HG03039 (cell line): ENCODE data around the gene MIA3.
"Not testable (repeated sequence)": the region's sequence is repeated elsewhere in the genome, so short reads cannot be mapped to it uniquely, and the experiment has no call there.

Experiments
- ATAC-seq: cut with Tn5 transposase; IDR thresholded peaks from one replicate; pipeline ENCODE4 v1.9.1; 2021; ENCODE audit warnings: mild to moderate bottlenecking, moderate library complexity; ENCODE audit not compliant: unreplicated experiment

Gene MIA3

GRCh38 chr1:222618001-222618879, at the start of gene MIA3:
MIA3 (plus strand) TSS chr1:222618097; CDS start chr1:222618111, 14 bp downstream.
- ATAC-seq = peak; percentile 51

DNA sequence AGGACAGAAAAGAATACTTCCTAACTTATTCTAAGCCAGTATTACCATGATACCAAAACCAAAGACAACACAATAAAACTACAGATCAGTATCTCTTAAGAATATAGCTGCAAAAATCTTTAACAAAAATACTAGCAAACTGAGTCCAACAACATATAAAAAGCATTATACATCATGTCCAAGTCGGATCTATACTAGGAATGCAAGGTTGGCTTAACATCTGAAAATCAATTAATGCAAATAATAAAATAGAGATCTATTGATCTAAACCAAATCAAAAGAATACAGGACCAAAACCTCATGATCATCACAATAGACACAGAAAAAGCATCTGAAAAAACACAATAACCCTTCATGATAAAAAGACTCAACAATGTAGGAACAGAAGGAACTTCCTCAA, 47.1 kb upstream of the MIA3 start:
- ATAC-seq = no peak

- ATAC-seq = no peak
These were observed 38.6 kb upstream of the MIA3 start for GRCh38 chr1:222579316-222579715.

DNA sequence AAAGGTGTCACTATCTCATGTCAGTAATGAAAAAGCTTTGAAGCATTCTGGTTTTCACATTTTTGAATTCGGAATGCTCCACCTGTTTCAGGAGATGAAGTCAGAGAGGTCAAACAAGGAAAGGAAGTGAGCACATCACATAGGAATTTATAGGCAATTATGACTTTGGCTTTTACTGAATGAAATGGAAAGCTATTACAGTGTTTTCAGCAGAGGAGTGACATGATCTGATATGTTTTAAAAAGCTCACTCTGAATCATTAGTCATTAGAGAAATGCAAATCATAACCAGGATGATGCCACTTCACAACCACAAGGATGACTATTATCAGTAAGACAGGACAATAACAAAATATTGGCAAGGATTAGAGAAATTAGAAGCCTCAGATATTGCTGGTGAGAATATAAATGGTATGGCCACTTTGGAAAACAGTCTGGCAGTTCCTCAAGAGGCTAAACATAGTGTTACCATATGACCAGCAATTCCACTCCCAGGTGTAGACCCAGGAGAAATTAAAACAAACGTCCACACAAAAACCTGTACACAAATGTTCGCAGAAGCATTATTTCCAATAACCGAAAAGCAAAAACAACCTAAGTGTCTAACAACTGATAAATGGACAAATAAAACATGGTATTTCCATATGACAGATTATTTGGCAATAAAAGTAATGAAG, 35.7 kb upstream of the MIA3 start:
- peak; percentile 63 for ATAC-seq

GRCh38 chr1:222583079-222583478, 34.8 kb upstream of the MIA3 start:
- ATAC-seq = peak; percentile 86

DNA sequence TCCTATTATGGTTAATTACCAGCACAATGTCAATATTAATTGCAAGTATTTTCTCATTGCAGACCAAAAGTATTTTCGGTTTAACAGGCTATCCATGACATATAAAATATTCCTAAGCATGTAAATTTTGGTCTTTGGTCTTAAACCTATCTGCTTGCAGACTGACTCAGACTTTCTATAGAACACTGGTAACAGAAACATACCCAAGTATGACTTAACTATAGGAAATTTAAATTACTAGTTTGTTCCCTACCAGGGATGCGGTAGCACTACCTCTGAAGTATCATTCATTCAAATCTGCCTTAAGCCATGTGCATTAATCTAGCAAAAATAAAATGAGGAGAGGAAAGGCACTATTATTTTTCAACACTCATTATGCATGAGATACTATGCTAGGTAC, 31.1 kb upstream of the MIA3 start:
- no peak for ATAC-seq

DNA sequence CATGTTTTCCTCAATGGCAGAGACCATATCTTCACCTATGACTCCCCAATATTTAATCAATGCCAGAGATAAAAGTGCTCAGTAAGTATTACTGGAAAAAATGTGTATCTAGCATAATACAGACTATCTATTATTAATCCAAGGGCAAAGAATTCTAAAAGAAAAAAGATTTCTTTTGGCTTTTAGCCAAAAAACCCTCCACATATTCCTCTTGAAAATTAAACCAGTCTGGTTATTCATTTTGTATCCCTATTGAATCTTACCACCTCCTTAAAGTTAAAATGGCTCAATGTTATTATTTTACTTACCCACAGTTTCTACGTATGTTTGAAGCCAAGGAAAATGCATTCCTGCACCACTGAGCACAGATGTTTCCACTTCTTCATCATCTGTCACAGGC, 29.8 kb upstream of the MIA3 start:
- ATAC-seq = no peak

DNA sequence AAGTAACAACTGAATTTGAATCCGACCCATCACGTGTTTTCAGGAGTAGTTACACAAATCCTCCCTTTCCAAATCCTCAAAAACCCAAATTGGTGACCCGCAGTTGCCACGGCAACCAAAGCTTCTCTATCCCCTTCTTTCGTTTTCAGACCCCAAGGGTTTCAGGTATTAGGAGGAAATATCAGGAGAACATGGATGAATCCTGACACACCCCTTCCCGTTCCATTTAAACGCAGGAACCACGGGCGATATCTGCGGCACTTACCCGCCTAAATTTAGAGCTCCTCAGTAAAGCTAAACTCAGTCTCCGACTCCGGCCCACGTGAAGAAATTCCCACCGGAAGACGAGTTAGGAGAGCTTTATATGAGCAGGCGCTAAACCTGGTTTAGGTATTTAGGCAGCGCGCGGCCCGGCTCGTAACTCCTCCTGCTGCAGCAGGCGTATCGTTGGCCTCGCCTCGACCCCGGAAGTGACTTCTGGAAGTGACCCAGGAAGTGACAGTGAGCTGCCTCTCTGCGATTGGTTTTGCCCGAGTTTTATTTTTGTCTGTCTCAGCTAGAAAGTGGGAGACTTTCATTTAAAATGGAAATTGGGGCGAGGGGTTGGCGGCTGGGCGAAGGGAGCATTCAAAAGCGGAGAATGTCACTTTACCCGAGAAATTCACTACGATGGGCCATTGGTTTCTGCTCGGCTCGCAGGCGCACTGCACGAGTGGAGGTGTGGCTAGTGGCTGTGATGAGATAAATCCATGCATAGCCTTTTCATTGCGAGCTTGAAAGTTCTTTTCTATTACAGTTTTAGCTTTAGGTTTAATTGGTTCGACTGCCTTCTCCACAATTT, 28.2 kb upstream of the MIA3 start, which contains the start of gene TAF1A:
TSS of gene TAF1A (minus strand) at position 472 of the 841 bp plus-strand sequence.
- peak; percentile 99 for ATAC-seq

DNA sequence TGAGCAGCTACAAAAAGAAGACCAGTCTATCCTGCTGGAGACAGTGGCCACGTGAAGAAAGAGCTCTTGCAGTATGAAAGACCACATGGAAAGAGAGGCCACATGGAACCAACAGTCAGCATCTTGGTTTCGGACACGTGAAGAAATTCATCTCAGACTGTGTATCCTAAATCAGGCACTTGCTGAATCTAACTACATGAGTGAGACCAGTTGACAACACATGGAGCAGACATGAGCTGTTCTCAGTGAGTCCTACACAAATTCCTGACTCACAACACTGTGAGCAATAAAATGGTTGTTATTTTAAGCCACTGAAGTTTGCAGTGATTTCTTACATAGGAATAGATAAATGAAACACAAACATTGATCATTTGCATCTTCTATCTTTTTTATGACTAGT, 25.7 kb upstream of the MIA3 start:
- ATAC-seq = no peak

GRCh38 chr1:222594789-222595188, 23.1 kb upstream of the MIA3 start:
- ATAC-seq = no peak

DNA sequence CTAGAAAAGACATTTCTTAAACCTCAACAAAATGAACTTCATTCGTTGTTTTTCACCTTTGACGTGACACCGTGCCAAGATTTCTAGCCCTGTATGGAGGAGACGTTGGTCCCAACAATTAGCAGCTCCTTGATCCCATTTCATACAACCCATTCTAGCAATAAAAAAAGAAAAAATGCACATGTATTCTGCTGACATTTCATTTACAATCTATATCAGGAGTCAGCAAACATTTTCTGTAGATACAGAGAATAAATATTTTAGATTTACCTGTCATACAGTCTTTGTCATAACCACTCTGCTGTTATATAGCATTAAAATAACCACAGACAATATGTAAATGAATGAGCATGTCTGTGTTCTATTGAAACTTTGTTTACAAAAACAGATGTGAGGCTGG, 21.2 kb upstream of the MIA3 start:
- no peak for ATAC-seq

GRCh38 chr1:222600281-222600680, 17.6 kb upstream of the MIA3 start:
- no peak for ATAC-seq

DNA sequence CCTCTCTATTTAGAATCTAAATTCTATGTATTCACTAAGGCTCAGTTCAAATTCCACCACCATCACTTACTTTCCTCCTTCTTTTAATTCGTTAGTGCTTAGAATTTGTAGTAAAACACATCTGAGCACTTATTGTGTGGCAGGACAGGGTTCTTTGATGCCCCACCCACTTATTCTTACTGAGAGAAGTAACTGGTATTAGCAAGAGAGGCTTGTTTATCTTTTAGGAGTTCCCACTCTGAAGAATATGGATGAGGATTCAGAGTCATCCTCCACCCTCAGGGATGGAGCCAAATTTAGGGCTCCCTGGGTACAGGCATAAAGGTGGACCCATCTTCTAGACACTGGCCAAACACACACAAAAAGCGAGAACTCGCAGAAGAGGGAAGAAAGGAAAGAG, 16.6 kb upstream of the MIA3 start:
- no peak for ATAC-seq

GRCh38 chr1:222606757-222607156, 11.1 kb upstream of the MIA3 start:
- ATAC-seq = no peak

DNA sequence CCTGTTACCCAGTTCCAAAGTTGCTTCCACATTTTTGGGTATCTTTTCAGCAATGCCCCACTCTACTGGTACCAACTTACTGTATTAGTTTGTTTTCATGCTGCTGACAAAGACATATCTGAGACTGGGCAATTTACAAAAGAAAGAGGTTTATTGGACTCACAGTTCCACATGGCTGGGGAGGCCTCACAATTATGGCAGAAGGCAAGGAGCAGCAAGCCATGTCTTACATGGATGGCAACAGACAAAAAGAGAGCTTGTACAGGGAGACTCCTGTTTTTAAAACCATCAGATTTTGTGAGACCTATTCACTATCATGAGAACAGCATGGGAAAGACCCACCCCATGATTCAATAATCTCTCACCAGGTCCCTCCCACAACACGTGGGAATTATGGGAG, 8.8 kb upstream of the MIA3 start:
- ATAC-seq = not testable (repeated sequence)

GRCh38 chr1:222610728-222611127, 7.2 kb upstream of the MIA3 start:
- ATAC-seq = no peak

DNA sequence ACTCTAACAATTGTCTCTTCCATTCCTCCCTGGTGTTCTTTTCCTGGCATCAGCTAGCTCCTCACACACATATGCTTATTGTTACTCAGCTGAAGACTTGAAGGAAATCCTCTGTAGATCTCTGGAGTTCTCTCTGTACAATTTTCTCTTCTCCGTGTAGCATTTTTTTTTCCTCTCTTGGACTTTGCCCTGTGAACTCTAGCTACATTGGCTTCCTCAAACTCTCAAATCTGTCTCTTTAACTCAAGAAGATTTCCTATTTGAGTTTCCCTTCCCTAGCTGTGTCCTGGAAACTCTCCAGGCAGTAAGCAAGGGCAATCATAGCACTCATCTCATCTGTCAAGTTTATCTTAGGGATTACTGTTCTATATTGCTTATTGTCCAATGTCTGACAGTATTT, 4.3 kb upstream of the MIA3 start:
- no peak for ATAC-seq

DNA sequence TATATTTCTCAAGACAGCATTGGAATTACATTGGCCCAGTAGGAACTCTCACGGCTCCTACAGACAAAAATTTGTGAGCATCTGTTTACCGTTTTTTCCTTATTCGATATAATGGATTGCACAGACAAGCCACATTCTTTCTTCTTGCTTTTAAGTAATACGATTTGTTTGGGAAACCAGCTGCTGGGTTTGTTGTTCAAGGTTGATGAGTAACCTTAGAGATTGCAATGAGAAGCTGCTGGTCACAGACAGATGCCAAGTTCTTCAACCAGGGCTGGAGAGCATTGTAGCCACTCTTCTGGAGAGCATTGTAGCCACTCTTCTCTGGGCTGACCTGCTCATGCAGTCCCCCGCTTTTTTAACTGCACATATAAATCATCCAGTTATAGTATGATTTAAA, 1.4 kb upstream of the MIA3 start:
- ATAC-seq = no peak

- ATAC-seq = peak; percentile 91
These were observed 438 bp upstream of the MIA3 start for GRCh38 chr1:222617367-222617951.

- ATAC-seq = no peak
These were observed 1.1 kb downstream of the MIA3 start for GRCh38 chr1:222618880-222619596.
